Uterus (tissue), 4 donors: Measurements from ENCODE around the gene LEFTY2. TPM values are rescaled to one million over a fixed set of nuclear protein-coding genes. Genes with fewer than 3 reads are reported as not detected.
"Not testable (repeated sequence)": the region's sequence is repeated elsewhere in the genome, so short reads cannot be mapped to it uniquely, and the experiment has no call there.

Experiments used
- DNase-seq, 2 donors: peaks; one replicate each; pipeline ENCODE4 v3.0.0-alpha.2; 2019 to 2020
- H3K27ac ChIP-seq, 2 donors: fragments of 200-600 bp; sonication (generic); 1 replicate in 1 of 2; 2 replicates in 1 of 2; pipeline ENCODE4 v1.5.1; 2016 to 2018
- H3K27me3 ChIP-seq, 2 donors: fragments of 200-600 bp; sonication (generic); one replicate each; pipeline ENCODE4 v1.5.1; 2018 to 2019; ENCODE audit warnings: control low read depth in 1 of 2
- H3K36me3 ChIP-seq, 2 donors: fragments of 200-600 bp; sonication (generic); one replicate each; pipeline ENCODE4 v1.5.1; 2019; ENCODE audit warnings: control low read depth in 1 of 2
- H3K4me1 ChIP-seq, 2 donors: fragments of 200-600 bp; sonication (generic); one replicate each; pipeline ENCODE4 v1.5.1; 2018 to 2019; ENCODE audit warnings: control low read depth in 1 of 2
- H3K4me3 ChIP-seq, 2 donors: fragments of 200-600 bp; sonication (generic); 1 replicate in 1 of 2; 2 replicates in 1 of 2; pipeline ENCODE4 v1.5.1; 2018 to 2019; ENCODE audit warnings: mild to moderate bottlenecking in 1 of 2
- H3K9me3 ChIP-seq, 2 donors: fragments of 200-600 bp; sonication (generic); one replicate each; pipeline ENCODE4 v1.5.1; 2019; ENCODE audit warnings: control low read depth in 1 of 2
- CTCF ChIP-seq, 4 experiments: fragments of 200-600 bp in 2 of 4; fragments of 450-650 bp in 2 of 4; sonication (generic) in 2 of 4; IDR thresholded peaks; one replicate each; pipeline ENCODE4 v1.5.1; 2016 to 2019; ENCODE audit warnings: antibody characterized with exemption in 4 of 4, mild to moderate bottlenecking in 2 of 4, moderate library complexity in 1 of 4
- POLR2A ChIP-seq, 2 donors: fragments of 450-650 bp; IDR thresholded peaks; one replicate each; pipeline ENCODE4 v1.6.1; 2016; ENCODE audit warnings: antibody characterized with exemption in 2 of 2, mild to moderate bottlenecking in 1 of 2, moderate library complexity in 1 of 2
- intact Hi-C: fragments of 100-400 bp; cut with DNase I; formaldehyde crosslinking; loops from one replicate; pipeline ENCODE4 v1.15.1; 2023; ENCODE audit warnings: low total_unique reads
- total RNA-seq, 4 donors: library from RNA; depleted of rRNA in 3 of 4; stranded (reverse); fragments of >200 nt in 3 of 4; gene quantifications; one replicate each; pipeline versions ENCODE4 v1.1.0 to v1.2.4, GENCODE V29; 2014 to 2023
- donor health status: DM: yes; HTN: yes; CAD: no.

The LEFTY2 gene
- total RNA-seq, 4 donors from 2014 or later: 6.1 to 41.6 (median 29.5) TPM

- no peaks in the 10 kb centered on the region for H3K9me3 ChIP-seq
- H3K4me1 ChIP-seq: no peaks in the 10 kb centered on the region
- H3K4me3 ChIP-seq: no peak overlapping the region
- H3K27me3 ChIP-seq: no peaks in the 10 kb centered on the region
- DNase-seq: no peak
- H3K27ac ChIP-seq: no peak overlapping the region
- intact Hi-C loops: no loop called here
- TF ChIP-seq POLR2A (IDR thresholded peaks at IDR 0.05) (no peak), CTCF (IDR thresholded peaks at IDR 0.05) (no peak)
- H3K36me3 ChIP-seq: no peaks in the 10 kb centered on the region
Measured at GRCh38 chr1:225934711-225935110, 6.3 kb downstream of the LEFTY2 start.

- Histone ChIP-seq H3K4me1 (no peaks in the 10 kb centered on the region), H3K27ac (no peak overlapping the region), H3K27me3 (no peaks in the 10 kb centered on the region), H3K4me3 (no peak overlapping the region), H3K9me3 (no peaks in the 10 kb centered on the region), H3K36me3 (no peaks in the 10 kb centered on the region)
- DNase-seq: no peak
- no peak for TF ChIP-seq POLR2A (IDR thresholded peaks at IDR 0.05)
- no peak for TF ChIP-seq CTCF (IDR thresholded peaks at IDR 0.05)
- intact Hi-C loops: no loop called here
Measured at GRCh38 chr1:225933072-225933471, 7.9 kb downstream of the LEFTY2 start.

GRCh38 chr1:225931270-225932136 lies 9.5 kb downstream of the LEFTY2 start:
- H3K4me3 ChIP-seq: no peak overlapping the region
- TF ChIP-seq POLR2A (IDR thresholded peaks at IDR 0.05) (no peak), CTCF (IDR thresholded peaks at IDR 0.05) (no peak)
- H3K27me3 ChIP-seq: no peaks in the 10 kb centered on the region
- DNase-seq: no peak
- no peaks in the 10 kb centered on the region for H3K4me1 ChIP-seq
- intact Hi-C loops: no loop called here
- H3K9me3 ChIP-seq: no peaks in the 10 kb centered on the region
- H3K27ac ChIP-seq: no peak overlapping the region
- H3K36me3 ChIP-seq: no peaks in the 10 kb centered on the region

- TF ChIP-seq CTCF (IDR thresholded peaks at IDR 0.05) (no peak), POLR2A (IDR thresholded peaks at IDR 0.05) (no peak)
- no peak overlapping the region for H3K27ac ChIP-seq
- DNase-seq: no peak
- no peaks in the 10 kb centered on the region for H3K36me3 ChIP-seq
- H3K4me3 ChIP-seq: no peak overlapping the region
- H3K4me1 ChIP-seq: no peaks in the 10 kb centered on the region
- H3K9me3 ChIP-seq: no peaks in the 10 kb centered on the region
- no peaks in the 10 kb centered on the region for H3K27me3 ChIP-seq
- intact Hi-C loops: no loop called here
Measured at GRCh38 chr1:225930566-225930965, 10.5 kb downstream of the LEFTY2 start.

GRCh38 chr1:225929462-225929861 lies 11.6 kb downstream of the LEFTY2 start:
- H3K4me3 ChIP-seq, intact Hi-C loops, H3K36me3 ChIP-seq, DNase-seq, H3K27me3 ChIP-seq, H3K4me1 ChIP-seq, H3K9me3 ChIP-seq, H3K27ac ChIP-seq: not testable (repeated sequence)
